Keratinocyte (primary cell): ENCODE results near the gene ABHD4.

ENCODE experiments used
- EZH2 ChIP-seq: IDR thresholded peaks from one replicate; pipeline ENCODE4 v1.6.1; 2012; ENCODE audit warnings: inconsistent platforms, mild to moderate bottlenecking, low read length, moderate library complexity
- TF ChIP-seq, protein P1 (sequence below), 3 experiments: IDR thresholded peaks in 1 of 3; conservative IDR thresholded peaks in 1 of 3; optimal IDR thresholded peaks in 1 of 3; 2 replicates in 2 of 3; 3 replicates in 1 of 3; pipeline versions ENCODE3 to v1.5.1; 2011; ENCODE audit warnings: low read length in 3 of 3, mild to moderate bottlenecking in 3 of 3, moderate library complexity in 2 of 3, control low read depth in 1 of 3, inconsistent platforms in 1 of 3; ENCODE audit not compliant: insufficient read depth in 2 of 3; ENCODE audit errors: extremely low read depth in 1 of 3

- TF ChIP-seq, protein P1, sequence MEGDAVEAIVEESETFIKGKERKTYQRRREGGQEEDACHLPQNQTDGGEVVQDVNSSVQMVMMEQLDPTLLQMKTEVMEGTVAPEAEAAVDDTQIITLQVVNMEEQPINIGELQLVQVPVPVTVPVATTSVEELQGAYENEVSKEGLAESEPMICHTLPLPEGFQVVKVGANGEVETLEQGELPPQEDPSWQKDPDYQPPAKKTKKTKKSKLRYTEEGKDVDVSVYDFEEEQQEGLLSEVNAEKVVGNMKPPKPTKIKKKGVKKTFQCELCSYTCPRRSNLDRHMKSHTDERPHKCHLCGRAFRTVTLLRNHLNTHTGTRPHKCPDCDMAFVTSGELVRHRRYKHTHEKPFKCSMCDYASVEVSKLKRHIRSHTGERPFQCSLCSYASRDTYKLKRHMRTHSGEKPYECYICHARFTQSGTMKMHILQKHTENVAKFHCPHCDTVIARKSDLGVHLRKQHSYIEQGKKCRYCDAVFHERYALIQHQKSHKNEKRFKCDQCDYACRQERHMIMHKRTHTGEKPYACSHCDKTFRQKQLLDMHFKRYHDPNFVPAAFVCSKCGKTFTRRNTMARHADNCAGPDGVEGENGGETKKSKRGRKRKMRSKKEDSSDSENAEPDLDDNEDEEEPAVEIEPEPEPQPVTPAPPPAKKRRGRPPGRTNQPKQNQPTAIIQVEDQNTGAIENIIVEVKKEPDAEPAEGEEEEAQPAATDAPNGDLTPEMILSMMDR (optimal IDR thresholded peaks at IDR 0.05 in 1 of 3, IDR thresholded peaks at IDR 0.05 in 1 of 3, conservative IDR thresholded peaks at IDR 0.05 in 1 of 3; ENCODE audit: extremely low read depth in 1 of 3, insufficient read depth in 2 of 3, low read length in 3 of 3): no peak
- TF ChIP-seq EZH2: no peak
These were observed 1.2 kb downstream of the ABHD4 start for GRCh38 chr14:22599349-22599748.
